HCT116 (cell line): Measurements from ENCODE around the gene ASPG. TPM values are rescaled to one million over a fixed set of nuclear protein-coding genes. Genes with fewer than 3 reads are reported as not detected.

Source experiments
- ATAC-seq: fragments of 200-7000 bp; cut with Tn5 transposase; 2 replicates; pipeline ENCODE4 v1.9.1; 2020; ENCODE audit warnings: mild to moderate bottlenecking, moderate library complexity
- BruUV-seq: library from RNA; stranded (reverse); fragments of 400-500 nt; replicated peaks from 2 replicates; lab custom pipeline; 2021; lab: Mats Ljungman, UMichigan
- CTCF ChIA-PET: fragments of 300-600 bp; sonication (Branson Sonifier 250); formaldehyde crosslinking; loops from one replicate; lab custom pipeline; 2021; ENCODE audit warnings: antibody characterized with exemption; lab: Charles Lee
- POLR2A ChIA-PET: fragments of 300-600, 350-600 bp; sonication (Branson Sonifier 250); formaldehyde crosslinking; loops from one replicate; lab custom pipeline; 2021; ENCODE audit warnings: antibody characterized with exemption; lab: Charles Lee
- RAD21 ChIA-PET, 2 experiments: fragments of 300-600 bp; sonication (Branson Sonifier 250); formaldehyde crosslinking; loops; one replicate each; lab custom pipeline; 2023; ENCODE audit warnings: low total read pairs in 2 of 2; ENCODE audit not compliant: uncharacterized antibody in 2 of 2, unreplicated experiment in 2 of 2, low non-redundant PET in 1 of 2; lab: Charles Lee
- DNase-seq: peaks from one replicate; pipeline ENCODE4 v3.0.0-alpha.2; 2010; ENCODE audit warnings: low read depth, low spot score
- H2AFZ ChIP-seq: fragments of 200-600 bp; shearing (Covaris generic), sonication (generic); 2 replicates; pipeline ENCODE4 v1.6.1; 2017; ENCODE audit warnings: low read depth, mixed run types, mixed read lengths, antibody characterized with exemption, low read length; ENCODE audit not compliant: poor library complexity, severe bottlenecking
- H3K27ac ChIP-seq: 2 replicates; pipeline ENCODE4 v1.5.1; 2012; ENCODE audit warnings: low read depth, low read length
- H3K27me3 ChIP-seq: fragments of 200-600 bp; sonication (generic); 2 replicates; pipeline ENCODE4 v1.6.1; 2016; ENCODE audit warnings: mixed run types, low read length, mixed read lengths; ENCODE audit not compliant: insufficient read depth
- H3K36me3 ChIP-seq, 2 experiments: fragments of 200-500 bp in 1 of 2; fragments of 200-600 bp in 1 of 2; sonication (Bioruptor generic) in 1 of 2; sonication (generic) in 1 of 2; 2 replicates each; pipeline versions ENCODE4 v1.5.1 to v1.6.1; 2014 to 2016; ENCODE audit warnings: low read length in 2 of 2, inconsistent platforms in 1 of 2, mixed read lengths in 1 of 2, mixed run types in 1 of 2; ENCODE audit not compliant: insufficient read depth in 2 of 2, control insufficient read depth in 1 of 2
- H3K4me1 ChIP-seq, 2 experiments: fragments of 200-600 bp in 1 of 2; sonication (generic) in 1 of 2; 2 replicates each; pipeline versions ENCODE4 v1.5.1 to v1.6.1; 2012 to 2017; ENCODE audit warnings: low read length in 2 of 2, inconsistent platforms in 1 of 2, mild to moderate bottlenecking in 1 of 2, mixed read lengths in 1 of 2, mixed run types in 1 of 2, moderate library complexity in 1 of 2; ENCODE audit not compliant: insufficient read depth in 2 of 2, control insufficient read depth in 1 of 2
- H3K4me2 ChIP-seq: fragments of 200-600 bp; sonication (generic); 2 replicates; pipeline ENCODE4 v1.6.1; 2017; ENCODE audit warnings: mixed run types, low read length, mixed read lengths
- H3K4me3 ChIP-seq, 2 experiments: fragments of 200-600 bp in 1 of 2; sonication (generic) in 1 of 2; replicated peaks in 1 of 2; 2 replicates each; pipeline ENCODE4 v1.5.1; 2011 to 2016; ENCODE audit warnings: low read length in 2 of 2, control low read depth in 1 of 2, low read depth in 1 of 2, mild to moderate bottlenecking in 1 of 2, mixed read lengths in 1 of 2, mixed run types in 1 of 2
- H3K79me2 ChIP-seq: fragments of 200-600 bp; sonication (generic); 2 replicates; pipeline ENCODE4 v1.6.1; 2017; ENCODE audit warnings: mild to moderate bottlenecking, mixed run types, low read length, moderate library complexity, mixed read lengths; ENCODE audit not compliant: insufficient read depth
- H3K9ac ChIP-seq: fragments of 200-600 bp; sonication (generic); 2 replicates; pipeline ENCODE4 v1.6.1; 2016; ENCODE audit warnings: low read length, mixed read lengths
- H3K9me2 ChIP-seq: fragments of 200-600 bp; sonication (generic), shearing (Covaris generic); 2 replicates; pipeline ENCODE4 v1.6.1; 2017; ENCODE audit warnings: mixed run types, mild to moderate bottlenecking, moderate library complexity; ENCODE audit not compliant: insufficient read depth
- H3K9me3 ChIP-seq, 2 experiments: fragments of 200-500 bp in 1 of 2; fragments of 200-600 bp in 1 of 2; sonication (Bioruptor generic) in 1 of 2; sonication (generic) in 1 of 2; 2 replicates each; pipeline ENCODE4 v1.6.1; 2014 to 2017; ENCODE audit warnings: low read length in 2 of 2, mixed read lengths in 2 of 2, inconsistent platforms in 1 of 2, low read depth in 1 of 2, mild to moderate bottlenecking in 1 of 2, mixed run types in 1 of 2, moderate library complexity in 1 of 2; ENCODE audit not compliant: control insufficient read depth in 1 of 2, insufficient read depth in 1 of 2
- H4K20me1 ChIP-seq: fragments of 200-600 bp; sonication (generic), shearing (Covaris generic); 2 replicates; pipeline ENCODE4 v1.6.1; 2017; ENCODE audit warnings: mixed run types, mild to moderate bottlenecking, moderate library complexity; ENCODE audit not compliant: insufficient read depth
- CBX3 ChIP-seq: IDR thresholded peaks from 2 replicates; pipeline ENCODE4 v1.6.1; 2012; ENCODE audit warnings: low read depth
- EZH2phosphoT487 ChIP-seq: fragments of 200-600 bp; IDR thresholded peaks from 2 replicates; pipeline ENCODE4 v1.6.1; 2018; ENCODE audit warnings: antibody characterized with exemption, borderline replicate concordance
- MAX ChIP-seq: IDR thresholded peaks from 2 replicates; pipeline ENCODE4 v1.6.1; 2012
- SIN3A ChIP-seq: IDR thresholded peaks from 2 replicates; pipeline ENCODE4 v1.6.1; 2012; ENCODE audit warnings: low read depth
- SP1 ChIP-seq: IDR thresholded peaks from 2 replicates; pipeline ENCODE4 v1.6.1; 2012; ENCODE audit warnings: low read depth
- SRF ChIP-seq: IDR thresholded peaks from 2 replicates; pipeline ENCODE4 v1.6.1; 2012; ENCODE audit warnings: low read depth
- TCF7L2 ChIP-seq: IDR thresholded peaks from 2 replicates; pipeline ENCODE4 v1.7.0; 2011; ENCODE audit warnings: borderline replicate concordance, inconsistent platforms; ENCODE audit not compliant: insufficient read depth, insufficient read length; ENCODE audit errors: extremely low read depth
- intact Hi-C: fragments of 100-400 bp; cut with micrococcal nuclease; formaldehyde crosslinking; loops from 2 replicates; pipeline ENCODE4 v1.10.0; 2022
- total RNA-seq: library from RNA; stranded (reverse); gene quantifications from one replicate; pipeline ENCODE4 v1.2.1, GENCODE V29; 2021; ENCODE audit not compliant: unreplicated experiment
- TF ChIP-seq, protein P1 (sequence below): IDR thresholded peaks from 2 replicates; pipeline ENCODE4 v1.6.1; 2012

Gene ASPG
- total RNA-seq, 1 experiment from 2014 or later, result not detected

DNA sequence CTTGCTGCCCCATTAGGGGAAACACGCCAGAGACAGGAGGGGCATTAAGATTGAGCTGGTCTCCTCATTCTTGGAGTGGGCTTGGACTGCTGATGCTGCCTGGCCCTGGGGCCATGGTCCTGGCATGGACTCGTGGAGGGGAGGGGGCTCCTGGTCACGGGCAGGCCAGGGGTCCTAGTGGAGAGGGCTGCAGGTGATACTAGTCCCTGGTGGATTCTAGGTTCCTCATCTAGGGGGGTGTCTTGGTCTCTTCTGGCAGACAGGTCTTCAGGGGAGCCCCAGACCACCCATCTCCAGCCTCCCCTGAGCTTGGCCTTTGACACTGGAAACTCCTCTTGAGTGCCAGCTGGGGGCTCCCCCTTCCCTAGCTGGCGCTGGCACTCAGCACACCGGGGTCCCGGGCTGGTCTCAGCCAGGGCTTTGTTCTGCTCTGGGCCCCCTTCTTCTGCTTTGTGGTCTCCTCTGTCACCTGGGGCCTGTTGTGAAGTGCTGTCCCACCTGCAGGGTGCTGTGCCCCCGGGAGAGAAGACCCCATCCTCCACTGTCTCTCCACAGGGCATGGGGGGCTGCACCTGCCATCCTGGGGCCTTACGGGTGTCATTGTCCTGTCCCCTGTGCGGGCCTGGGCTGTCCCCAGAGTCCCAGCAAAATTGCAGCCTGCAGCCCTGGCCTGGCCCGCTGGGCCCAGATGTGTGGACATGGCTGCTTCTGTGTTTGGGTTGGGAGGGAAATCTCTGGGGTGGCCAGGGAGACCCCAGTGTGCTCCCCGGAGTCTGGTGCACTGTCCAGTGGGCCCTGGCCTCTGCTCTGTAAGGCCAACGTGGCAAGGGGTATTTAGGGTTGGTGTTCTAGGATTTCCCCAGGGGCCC, 55.2 kb downstream of the ASPG start (continued):
- TF ChIP-seq TCF7L2, result no peak

DNA sequence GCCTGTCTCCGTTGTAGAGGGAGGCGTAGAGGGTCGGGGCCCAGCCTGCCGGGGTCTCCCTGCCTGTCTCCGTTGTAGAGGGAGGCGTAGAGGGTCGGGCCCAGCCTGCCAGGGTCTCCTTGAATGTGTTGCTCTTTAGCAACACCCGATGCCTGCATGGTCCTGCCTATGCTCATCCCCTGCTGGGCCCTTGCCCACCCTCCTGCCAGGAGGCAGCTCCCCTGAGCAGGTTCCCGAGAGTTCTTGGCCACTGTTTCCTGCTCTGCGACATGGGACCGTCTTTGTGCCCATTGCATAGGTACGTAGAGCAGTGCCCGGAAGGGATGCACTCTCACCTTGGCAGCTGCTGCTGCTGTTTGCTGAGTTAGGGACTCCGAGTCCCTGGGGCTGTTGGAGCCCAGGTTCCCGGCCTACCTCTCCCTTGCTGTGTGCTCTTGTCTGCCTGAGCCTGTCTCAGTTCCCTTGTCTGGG, 56.2 kb downstream of the ASPG start:
- no TSS peak for BruUV-seq
- Histone ChIP-seq H2AFZ (no peak overlapping the region), H4K20me1 (no peaks in the 10 kb centered on the region), H3K27ac (no peak overlapping the region), H3K4me3 (no peak overlapping the region), H3K36me3 (no peaks in the 10 kb centered on the region), H3K4me2 (no peak overlapping the region), H3K9me3 (no peaks in the 10 kb centered on the region), H3K79me2 (peaks cover 26% of the 10 kb centered on the region; the same call in 1 of the 2 replicates), H3K27me3 (no peaks in the 10 kb centered on the region), H3K9me2 (no peaks in the 10 kb centered on the region), H3K4me1 (peaks cover 9 to 29% of the 10 kb centered on the region in 2 experiments; a peak in 3 of 4 replicates), H3K9ac (no peak overlapping the region)
- CTCF ChIA-PET, result no interaction called here
- ATAC-seq, result no peak
- intact Hi-C loops, result no loop called here
- DNase-seq, result no peak
- POLR2A ChIA-PET, result no interaction called here
- RAD21 ChIA-PET, result no interaction called here
- TF ChIP-seq, protein P1, sequence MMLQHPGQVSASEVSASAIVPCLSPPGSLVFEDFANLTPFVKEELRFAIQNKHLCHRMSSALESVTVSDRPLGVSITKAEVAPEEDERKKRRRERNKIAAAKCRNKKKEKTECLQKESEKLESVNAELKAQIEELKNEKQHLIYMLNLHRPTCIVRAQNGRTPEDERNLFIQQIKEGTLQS, result no peak
- TF ChIP-seq SRF, result no peak
- TF ChIP-seq SIN3A, result no peak
- TF ChIP-seq CBX3, result no peak
- TF ChIP-seq EZH2phosphoT487, result no peak
- no peak for TF ChIP-seq MAX
- TF ChIP-seq SP1, result no peak
- no peak for TF ChIP-seq TCF7L2
